ENCODE measurements around the gene TMEM135. TPM values are rescaled to one million over a fixed set of nuclear protein-coding genes. Genes with fewer than 3 reads are reported as not detected.
A peak's percentile ranks its signal among the peaks of the same experiment; 100 is the strongest.

The TMEM135 gene
- total RNA-seq, 2 donors from 2014 or later: 111 to 113 TPM

- Mint-ChIP-seq H3K9me3 (no peaks in the 10 kb centered on the region), H3K27me3 (ENCODE audit: insufficient read depth) (no peaks in the 10 kb centered on the region), H3K4me3 (no peak overlapping the region), H3K36me3 (ENCODE audit: low read depth) (no peaks in the 10 kb centered on the region), H3K4me1 (peaks cover 6% of the 10 kb centered on the region), H3K27ac (no peak overlapping the region)
- no peak overlapping the region for H3K4me3 ChIP-seq (ENCODE audit: low read length)
- H3K9ac ChIP-seq (ENCODE audit: extremely low read depth, low read length, poor library complexity, severe bottlenecking): no peak overlapping the region
- H3K9me3 ChIP-seq (ENCODE audit: control insufficient read depth, low read length): no peaks in the 10 kb centered on the region
- WGBS, 2 experiments (ENCODE audit: insufficient coverage in 1 of 2, insufficient read length in 1 of 2): 88 to 95% methylated on average over 1 of the region's 1 CpG
- TF ChIP-seq CTCF (conservative IDR thresholded peaks at IDR 0.05): no peak
- no peaks in the 10 kb centered on the region for H3K4me1 ChIP-seq (ENCODE audit: control insufficient read depth, insufficient read depth, low read length)
- H3K36me3 ChIP-seq (ENCODE audit: control insufficient read depth, insufficient read depth, low read length): no peaks in the 10 kb centered on the region
- no peak for DNase-seq
- H3K27me3 ChIP-seq (ENCODE audit: control insufficient read depth, insufficient read depth, low read length, poor library complexity, severe bottlenecking): no peaks in the 10 kb centered on the region
- peak overlapping the region; percentile 47 for H3K27ac ChIP-seq (ENCODE audit: low read depth, low read length)
These were observed 220.6 kb downstream of the TMEM135 start for GRCh38 chr11:87258171-87258833.

GRCh38 chr11:87259736-87260135 is 222.0 kb downstream of the TMEM135 start:
- Mint-ChIP-seq H3K27ac (no peak overlapping the region), H3K27me3 (ENCODE audit: insufficient read depth) (no peaks in the 10 kb centered on the region), H3K9me3 (no peaks in the 10 kb centered on the region), H3K4me3 (no peak overlapping the region), H3K4me1 (peaks cover 6% of the 10 kb centered on the region), H3K36me3 (ENCODE audit: low read depth) (no peaks in the 10 kb centered on the region)
- H3K36me3 ChIP-seq (ENCODE audit: control insufficient read depth, insufficient read depth, low read length): no peaks in the 10 kb centered on the region
- H3K4me1 ChIP-seq (ENCODE audit: control insufficient read depth, insufficient read depth, low read length): no peaks in the 10 kb centered on the region
- H3K4me3 ChIP-seq (ENCODE audit: low read length): no peak overlapping the region
- no peak for TF ChIP-seq CTCF (conservative IDR thresholded peaks at IDR 0.05)
- DNase-seq: no peak
- H3K9me3 ChIP-seq (ENCODE audit: control insufficient read depth, low read length): no peaks in the 10 kb centered on the region
- peak overlapping the region; percentile 24 for H3K27ac ChIP-seq (ENCODE audit: low read depth, low read length)
- no peak overlapping the region for H3K9ac ChIP-seq (ENCODE audit: extremely low read depth, low read length, poor library complexity, severe bottlenecking)
- no peaks in the 10 kb centered on the region for H3K27me3 ChIP-seq (ENCODE audit: control insufficient read depth, insufficient read depth, low read length, poor library complexity, severe bottlenecking)
- WGBS, 2 experiments (ENCODE audit: insufficient coverage in 1 of 2, insufficient read length in 1 of 2): 40 to 88% methylated on average over 1 of the region's 1 CpG

GRCh38 chr11:87260811-87261210 is 223.1 kb downstream of the TMEM135 start:
- H3K27ac Mint-ChIP-seq: no peak overlapping the region
- no peak for TF ChIP-seq CTCF (conservative IDR thresholded peaks at IDR 0.05)
- Histone ChIP-seq H3K27ac (ENCODE audit: low read depth, low read length) (no peak overlapping the region), H3K4me3 (ENCODE audit: low read length) (no peak overlapping the region), H3K9ac (ENCODE audit: extremely low read depth, low read length, poor library complexity, severe bottlenecking) (no peak overlapping the region), H3K27me3 (ENCODE audit: control insufficient read depth, insufficient read depth, low read length, poor library complexity, severe bottlenecking) (no peaks in the 10 kb centered on the region), H3K36me3 (ENCODE audit: control insufficient read depth, insufficient read depth, low read length) (no peaks in the 10 kb centered on the region), H3K4me1 (ENCODE audit: control insufficient read depth, insufficient read depth, low read length) (no peaks in the 10 kb centered on the region), H3K9me3 (ENCODE audit: control insufficient read depth, low read length) (no peaks in the 10 kb centered on the region)
- no peaks in the 10 kb centered on the region for H3K27me3 Mint-ChIP-seq (ENCODE audit: insufficient read depth)
- no peaks in the 10 kb centered on the region for H3K9me3 Mint-ChIP-seq
- no peaks in the 10 kb centered on the region for H3K36me3 Mint-ChIP-seq (ENCODE audit: low read depth)
- H3K4me3 Mint-ChIP-seq: no peak overlapping the region
- DNase-seq: no peak
- H3K4me1 Mint-ChIP-seq: peaks cover 6% of the 10 kb centered on the region
- WGBS, 2 experiments (ENCODE audit: insufficient coverage in 1 of 2, insufficient read length in 1 of 2): 73 to 95% methylated on average over 2 to 3 of the region's 3 CpGs

Measured in endodermal cell (in vitro differentiated cells).